Keratinocyte (primary cell): ENCODE data around the gene BABAM2. TPM values are rescaled to one million over a fixed set of nuclear protein-coding genes. Genes with fewer than 3 reads are reported as not detected.
"Not testable (repeated sequence)": the region's sequence is repeated elsewhere in the genome, so short reads cannot be mapped to it uniquely, and the experiment has no call there.

Experiments used
- DNase-seq: peaks from one replicate; pipeline ENCODE4 v3.0.0-alpha.2; 2011; ENCODE audit warnings: low read depth, missing footprints, low spot score
- FAIRE-seq: peaks from 2 replicates; lab custom pipeline; 2011; peaks lifted over from hg19 to GRCh38; lab: Jason Lieb, UNC
- H2AFZ ChIP-seq: 2 replicates; pipeline ENCODE4 v1.6.0; 2012; ENCODE audit warnings: low read length, control low read depth, inconsistent platforms; ENCODE audit not compliant: control insufficient read depth
- H3K27ac ChIP-seq: 2 replicates; pipeline ENCODE4 v1.5.1; 2011; ENCODE audit warnings: low read length; ENCODE audit not compliant: control insufficient read depth, insufficient read depth
- H3K27me3 ChIP-seq: 3 replicates; pipeline ENCODE4 v1.6.0; 2011; ENCODE audit warnings: low read length; ENCODE audit not compliant: control insufficient read depth, insufficient read depth; ENCODE audit errors: extremely low read depth
- H3K36me3 ChIP-seq, 2 experiments: 2 replicates in 1 of 2; 3 replicates in 1 of 2; pipeline ENCODE4 v1.5.1; 2011; ENCODE audit warnings: low read length in 2 of 2, mild to moderate bottlenecking in 1 of 2; ENCODE audit not compliant: control insufficient read depth in 2 of 2, insufficient read depth in 2 of 2; ENCODE audit errors: extremely low read depth in 1 of 2
- H3K4me1 ChIP-seq: 3 replicates; pipeline ENCODE4 v1.5.1; 2011; ENCODE audit warnings: low read length; ENCODE audit not compliant: control insufficient read depth, insufficient read depth; ENCODE audit errors: extremely low read depth
- H3K4me2 ChIP-seq: 3 replicates; pipeline ENCODE4 v1.6.0; 2011; ENCODE audit warnings: low read depth, low read length; ENCODE audit not compliant: control insufficient read depth, insufficient read depth; ENCODE audit errors: extremely low read depth
- H3K4me3 ChIP-seq, 3 experiments: fragments of 200-600 bp in 1 of 3; sonication (generic) in 1 of 3; 2 replicates in 2 of 3; 3 replicates in 1 of 3; pipeline ENCODE4 v1.5.1; 2011 to 2016; ENCODE audit warnings: low read length in 3 of 3, mild to moderate bottlenecking in 3 of 3, control low read depth in 2 of 3, inconsistent platforms in 1 of 3, low read depth in 1 of 3, mixed read lengths in 1 of 3, mixed run types in 1 of 3, moderate library complexity in 1 of 3; ENCODE audit not compliant: control insufficient read depth in 2 of 3, insufficient read depth in 2 of 3; ENCODE audit errors: extremely low read depth in 1 of 3
- H3K79me2 ChIP-seq: 2 replicates; pipeline ENCODE4 v1.6.0; 2012; ENCODE audit warnings: low read length; ENCODE audit not compliant: control insufficient read depth, insufficient read depth
- H3K9ac ChIP-seq: 3 replicates; pipeline ENCODE4 v1.6.0; 2011; ENCODE audit warnings: low read length; ENCODE audit not compliant: control insufficient read depth, insufficient read depth; ENCODE audit errors: extremely low read depth
- H3K9me1 ChIP-seq: 3 replicates; pipeline ENCODE4 v1.6.0; 2011; ENCODE audit warnings: low read length; ENCODE audit not compliant: control insufficient read depth, insufficient read depth; ENCODE audit errors: extremely low read depth
- H3K9me3 ChIP-seq: 2 replicates; pipeline ENCODE4 v1.5.1; 2012; ENCODE audit warnings: low read depth, low read length; ENCODE audit not compliant: control insufficient read depth
- H4K20me1 ChIP-seq: 3 replicates; pipeline ENCODE4 v1.6.0; 2011; ENCODE audit warnings: low read length; ENCODE audit not compliant: control insufficient read depth, insufficient read depth; ENCODE audit errors: extremely low read depth
- EZH2 ChIP-seq: IDR thresholded peaks from one replicate; pipeline ENCODE4 v1.6.1; 2012; ENCODE audit warnings: inconsistent platforms, mild to moderate bottlenecking, low read length, moderate library complexity
- dilution Hi-C: fragments of 300-500 bp; cut with MboI; formaldehyde crosslinking; loops from one replicate; pipeline ENCODE4 v1.7.0; 2020; ENCODE audit warnings: low sequenced_read_pairs; ENCODE audit not compliant: extremely low pct_ligation_motif_present
- polyA plus RNA-seq, 5 experiments: library from polyadenylated mRNA; depleted of rRNA in 3 of 5; stranded (reverse) in 3 of 5; stranded (forward) in 1 of 5; unstranded in 1 of 5; fragments of >200 nt; gene quantifications; 1 replicate in 1 of 5; 2 replicates in 3 of 5; 3 replicates in 1 of 5; pipeline versions ENCODE4 v1.2.1 to v1.2.3, GENCODE V29; 2011 to 2012; ENCODE audit warnings: missing spikeins in 2 of 5, low read depth in 1 of 5, low replicate concordance in 1 of 5
- TF ChIP-seq, protein P1 (sequence below), 3 experiments: IDR thresholded peaks in 1 of 3; conservative IDR thresholded peaks in 1 of 3; optimal IDR thresholded peaks in 1 of 3; 2 replicates in 2 of 3; 3 replicates in 1 of 3; pipeline versions ENCODE3 to v1.5.1; 2011; ENCODE audit warnings: low read length in 3 of 3, mild to moderate bottlenecking in 3 of 3, moderate library complexity in 2 of 3, control low read depth in 1 of 3, inconsistent platforms in 1 of 3; ENCODE audit not compliant: insufficient read depth in 2 of 3; ENCODE audit errors: extremely low read depth in 1 of 3

The BABAM2 gene
- polyA plus RNA-seq, 1 donor (not counting 4 experiments of a cell fraction or from before 2014, with no cell fraction given), result 29.8 TPM

DNA sequence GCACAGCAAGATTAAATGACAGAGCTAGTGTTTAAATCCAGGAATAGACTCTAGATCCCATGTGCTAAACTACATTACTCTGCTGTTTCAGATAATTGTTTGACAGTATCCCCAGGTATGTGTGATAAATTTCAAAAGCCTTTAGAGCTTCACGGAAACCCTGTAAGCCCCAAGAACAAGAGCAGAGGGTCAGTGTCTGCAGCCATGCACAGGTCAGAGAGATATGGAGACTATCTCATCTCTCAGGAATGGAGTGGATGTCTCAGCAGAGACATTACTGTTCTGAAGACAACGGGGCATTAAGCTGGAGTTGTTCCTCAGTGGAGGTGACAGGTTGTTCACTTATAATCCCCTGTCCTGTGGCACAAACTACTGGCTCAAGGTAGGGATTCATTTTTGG is 363.0 kb downstream of the BABAM2 start:
- no peaks in the 10 kb centered on the region for H3K36me3 ChIP-seq
- no peaks in the 10 kb centered on the region for H3K9me1 ChIP-seq
- no peak overlapping the region for H3K27ac ChIP-seq
- DNase-seq (no peak), FAIRE-seq (no peak)
- H4K20me1 ChIP-seq, result no peaks in the 10 kb centered on the region
- no peaks in the 10 kb centered on the region for H3K9me3 ChIP-seq
- H3K9ac ChIP-seq, result no peak overlapping the region
- H3K4me2 ChIP-seq, result no peak overlapping the region
- dilution Hi-C loops, result no loop called here
- no peaks in the 10 kb centered on the region for H3K79me2 ChIP-seq
- H3K4me1 ChIP-seq, result peaks cover 15% of the 10 kb centered on the region
- no peaks in the 10 kb centered on the region for H3K27me3 ChIP-seq
- no peak overlapping the region for H3K4me3 ChIP-seq
- no peak for TF ChIP-seq EZH2
- TF ChIP-seq, protein P1, sequence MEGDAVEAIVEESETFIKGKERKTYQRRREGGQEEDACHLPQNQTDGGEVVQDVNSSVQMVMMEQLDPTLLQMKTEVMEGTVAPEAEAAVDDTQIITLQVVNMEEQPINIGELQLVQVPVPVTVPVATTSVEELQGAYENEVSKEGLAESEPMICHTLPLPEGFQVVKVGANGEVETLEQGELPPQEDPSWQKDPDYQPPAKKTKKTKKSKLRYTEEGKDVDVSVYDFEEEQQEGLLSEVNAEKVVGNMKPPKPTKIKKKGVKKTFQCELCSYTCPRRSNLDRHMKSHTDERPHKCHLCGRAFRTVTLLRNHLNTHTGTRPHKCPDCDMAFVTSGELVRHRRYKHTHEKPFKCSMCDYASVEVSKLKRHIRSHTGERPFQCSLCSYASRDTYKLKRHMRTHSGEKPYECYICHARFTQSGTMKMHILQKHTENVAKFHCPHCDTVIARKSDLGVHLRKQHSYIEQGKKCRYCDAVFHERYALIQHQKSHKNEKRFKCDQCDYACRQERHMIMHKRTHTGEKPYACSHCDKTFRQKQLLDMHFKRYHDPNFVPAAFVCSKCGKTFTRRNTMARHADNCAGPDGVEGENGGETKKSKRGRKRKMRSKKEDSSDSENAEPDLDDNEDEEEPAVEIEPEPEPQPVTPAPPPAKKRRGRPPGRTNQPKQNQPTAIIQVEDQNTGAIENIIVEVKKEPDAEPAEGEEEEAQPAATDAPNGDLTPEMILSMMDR (optimal IDR thresholded peaks at IDR 0.05 in 1 of 3, IDR thresholded peaks at IDR 0.05 in 1 of 3, conservative IDR thresholded peaks at IDR 0.05 in 1 of 3; ENCODE audit: extremely low read depth in 1 of 3, insufficient read depth in 2 of 3, low read length in 3 of 3), result no peak
- no peak overlapping the region for H2AFZ ChIP-seq

DNA sequence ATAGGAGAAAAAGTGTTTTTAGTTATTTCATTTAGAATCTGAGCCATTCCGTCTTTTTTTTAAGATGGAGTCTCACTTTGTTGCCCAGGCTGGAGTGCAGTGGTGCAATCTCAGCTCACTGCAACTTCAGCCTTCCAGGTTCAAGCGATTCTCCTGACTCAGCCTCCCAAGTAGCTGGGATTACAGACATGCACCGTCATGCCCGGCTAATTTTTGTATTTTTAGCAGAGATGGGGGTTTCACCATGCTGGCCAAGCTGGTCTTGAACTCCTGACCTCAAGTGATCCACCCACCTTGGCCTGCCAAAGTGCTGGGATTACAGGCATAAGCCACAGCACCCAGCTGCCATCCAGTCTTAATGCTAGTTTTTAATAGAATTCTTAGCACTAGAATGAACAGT is 364.7 kb downstream of the BABAM2 start:
- H3K27ac ChIP-seq, dilution Hi-C loops, H4K20me1 ChIP-seq, H3K9me3 ChIP-seq, DNase-seq, H3K79me2 ChIP-seq, FAIRE-seq, H2AFZ ChIP-seq, H3K4me3 ChIP-seq, H3K27me3 ChIP-seq, H3K9ac ChIP-seq, H3K4me1 ChIP-seq, H3K4me2 ChIP-seq, H3K9me1 ChIP-seq, H3K36me3 ChIP-seq: not testable (repeated sequence)

DNA sequence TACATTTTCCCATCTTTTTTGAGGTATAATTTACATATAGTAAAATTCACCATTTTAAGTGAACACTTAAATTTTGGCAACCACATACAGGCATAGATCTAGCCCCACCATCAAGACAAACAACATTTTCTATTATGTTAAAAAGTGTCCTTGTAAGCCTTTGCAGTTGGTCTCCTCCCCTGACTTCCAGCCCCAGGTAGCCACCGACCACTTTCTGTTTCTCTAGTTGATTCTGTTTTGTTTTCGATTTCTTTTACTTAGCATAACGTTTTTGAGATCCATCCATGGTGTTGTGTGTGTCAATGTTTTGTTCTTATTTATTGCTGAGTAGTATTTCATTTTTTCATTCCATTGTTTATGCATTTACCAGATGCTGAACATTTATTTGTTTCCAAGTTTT is 366.7 kb downstream of the BABAM2 start:
- Histone ChIP-seq H3K27ac (no peak overlapping the region), H3K9me3 (no peaks in the 10 kb centered on the region), H3K9ac (no peak overlapping the region), H3K79me2 (no peaks in the 10 kb centered on the region), H3K36me3 (no peaks in the 10 kb centered on the region), H4K20me1 (no peaks in the 10 kb centered on the region), H3K4me2 (no peak overlapping the region), H3K27me3 (no peaks in the 10 kb centered on the region), H3K4me1 (no peaks in the 10 kb centered on the region), H2AFZ (no peak overlapping the region), H3K4me3 (no peak overlapping the region), H3K9me1 (no peaks in the 10 kb centered on the region)
- dilution Hi-C loops, result no loop called here
- no peak for FAIRE-seq
- TF ChIP-seq, protein P1 (optimal IDR thresholded peaks at IDR 0.05 in 1 of 3, IDR thresholded peaks at IDR 0.05 in 1 of 3, conservative IDR thresholded peaks at IDR 0.05 in 1 of 3; ENCODE audit: extremely low read depth in 1 of 3, insufficient read depth in 2 of 3, low read length in 3 of 3), result no peak
- no peak for TF ChIP-seq EZH2
- DNase-seq, result no peak

DNA sequence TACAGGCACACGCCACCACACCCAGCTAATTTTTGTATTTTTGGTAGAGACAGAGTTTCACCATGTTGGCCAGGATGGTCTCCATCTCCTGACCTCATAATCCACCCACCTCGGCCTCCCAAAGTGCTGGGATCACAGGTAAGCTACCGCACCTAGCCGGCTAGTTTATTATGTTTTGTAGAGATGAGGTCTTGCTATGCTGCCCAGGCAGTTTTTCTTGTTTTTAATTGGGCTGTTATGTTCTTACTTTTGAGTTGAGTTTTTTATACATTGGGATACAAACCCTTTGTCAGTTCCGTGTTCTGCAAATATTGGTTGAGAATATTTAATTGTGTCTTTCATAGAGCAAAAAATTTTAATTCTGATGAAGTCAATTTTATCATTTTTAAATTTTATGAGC is 368.7 kb downstream of the BABAM2 start:
- H4K20me1 ChIP-seq, dilution Hi-C loops, H3K4me2 ChIP-seq, H2AFZ ChIP-seq, DNase-seq, H3K9ac ChIP-seq, H3K79me2 ChIP-seq, FAIRE-seq, H3K4me3 ChIP-seq, H3K36me3 ChIP-seq, H3K4me1 ChIP-seq, H3K27ac ChIP-seq, H3K9me3 ChIP-seq, H3K9me1 ChIP-seq, H3K27me3 ChIP-seq: not testable (repeated sequence)
